A673 (cell line): ENCODE measurements around the gene ITGB1BP2.

Experiments
- EZH2 ChIP-seq: fragments of 200-600 bp; sonication (generic); IDR thresholded peaks from 2 replicates; pipeline ENCODE4 v1.6.1; 2017; ENCODE audit warnings: borderline replicate concordance, low read depth, mild to moderate bottlenecking, mixed read lengths, antibody characterized with exemption, low read length; ENCODE audit not compliant: poor library complexity, severe bottlenecking
- TF ChIP-seq, protein P1 (sequence below): fragments of 300-800, 200-600 bp; sonication (generic); conservative IDR thresholded peaks from 2 replicates; pipeline ENCODE4 v1.5.1; 2017; ENCODE audit warnings: low read depth, mild to moderate bottlenecking, antibody characterized with exemption, low read length, moderate library complexity, mixed read lengths

GRCh38 chrX:71304561-71304960 lies 3.0 kb downstream of the ITGB1BP2 start:
- TF ChIP-seq, protein P1, sequence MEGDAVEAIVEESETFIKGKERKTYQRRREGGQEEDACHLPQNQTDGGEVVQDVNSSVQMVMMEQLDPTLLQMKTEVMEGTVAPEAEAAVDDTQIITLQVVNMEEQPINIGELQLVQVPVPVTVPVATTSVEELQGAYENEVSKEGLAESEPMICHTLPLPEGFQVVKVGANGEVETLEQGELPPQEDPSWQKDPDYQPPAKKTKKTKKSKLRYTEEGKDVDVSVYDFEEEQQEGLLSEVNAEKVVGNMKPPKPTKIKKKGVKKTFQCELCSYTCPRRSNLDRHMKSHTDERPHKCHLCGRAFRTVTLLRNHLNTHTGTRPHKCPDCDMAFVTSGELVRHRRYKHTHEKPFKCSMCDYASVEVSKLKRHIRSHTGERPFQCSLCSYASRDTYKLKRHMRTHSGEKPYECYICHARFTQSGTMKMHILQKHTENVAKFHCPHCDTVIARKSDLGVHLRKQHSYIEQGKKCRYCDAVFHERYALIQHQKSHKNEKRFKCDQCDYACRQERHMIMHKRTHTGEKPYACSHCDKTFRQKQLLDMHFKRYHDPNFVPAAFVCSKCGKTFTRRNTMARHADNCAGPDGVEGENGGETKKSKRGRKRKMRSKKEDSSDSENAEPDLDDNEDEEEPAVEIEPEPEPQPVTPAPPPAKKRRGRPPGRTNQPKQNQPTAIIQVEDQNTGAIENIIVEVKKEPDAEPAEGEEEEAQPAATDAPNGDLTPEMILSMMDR = no peak
- no peak for TF ChIP-seq EZH2
